HL-60 (cell line): ENCODE results near the gene DCAF8L2.

Experiments
- DNase-seq, 2 experiments: peaks; one replicate each; pipeline ENCODE4 v3.0.0-alpha.2; 2010 to 2020; ENCODE audit warnings: low read depth in 1 of 2, low spot score in 1 of 2
- H3K27ac ChIP-seq: fragments of 250-450 bp; sonication (Bioruptor Pico); replicated peaks from 2 replicates; pipeline ENCODE4 v1.5.1; 2020; ENCODE audit warnings: mild to moderate bottlenecking, moderate library complexity
- H3K27me3 ChIP-seq: fragments of 250-450 bp; sonication (Bioruptor Pico); 2 replicates; pipeline ENCODE4 v1.5.1; 2021; ENCODE audit warnings: mild to moderate bottlenecking, moderate library complexity; ENCODE audit not compliant: insufficient read depth, poor library complexity, severe bottlenecking
- H3K4me3 ChIP-seq: replicated peaks from 2 replicates; pipeline ENCODE4 v1.5.1; 2011; ENCODE audit warnings: mild to moderate bottlenecking, control low read depth, low read length; ENCODE audit not compliant: insufficient read depth
- CTCF ChIP-seq: IDR thresholded peaks from one replicate; pipeline ENCODE4 v1.5.1; 2011; ENCODE audit warnings: low read length, control low read depth, inconsistent platforms; ENCODE audit not compliant: insufficient read depth
- GABPA ChIP-seq: IDR thresholded peaks from 2 replicates; pipeline ENCODE4 v1.6.1; 2012; ENCODE audit warnings: low read depth
- POLR2AphosphoS5 ChIP-seq: IDR thresholded peaks from 2 replicates; pipeline ENCODE4 v1.6.1; 2012; ENCODE audit warnings: low read depth
- REST ChIP-seq: IDR thresholded peaks from 2 replicates; pipeline ENCODE4 v1.6.1; 2012; ENCODE audit warnings: low read depth; ENCODE audit not compliant: insufficient replicate concordance
- SPI1 ChIP-seq: IDR thresholded peaks from 2 replicates; pipeline ENCODE4 v1.6.1; 2012; ENCODE audit warnings: low read depth, mild to moderate bottlenecking, borderline replicate concordance

The DCAF8L2 gene

GRCh38 chrX:27555514-27555913, 34.6 kb upstream of the DCAF8L2 start:
- no peaks in the 10 kb centered on the region for H3K27me3 ChIP-seq
- H3K4me3 ChIP-seq = no peak overlapping the region
- DNase-seq = no peak
- no peak overlapping the region for H3K27ac ChIP-seq
- TF ChIP-seq CTCF = no peak

GRCh38 chrX:27565992-27566391, 24.2 kb upstream of the DCAF8L2 start:
- H3K27ac ChIP-seq = no peak overlapping the region
- TF ChIP-seq SPI1 (no peak), GABPA (no peak), REST (no peak), CTCF (no peak), POLR2AphosphoS5 (no peak)
- no peaks in the 10 kb centered on the region for H3K27me3 ChIP-seq
- no peak overlapping the region for H3K4me3 ChIP-seq
- no peak for DNase-seq

GRCh38 chrX:27571164-27571563, 19.0 kb upstream of the DCAF8L2 start:
- Histone ChIP-seq H3K27ac (no peak overlapping the region), H3K27me3 (no peaks in the 10 kb centered on the region), H3K4me3 (no peak overlapping the region)
- TF ChIP-seq CTCF = no peak
- TF ChIP-seq POLR2AphosphoS5 = no peak
- no peak for TF ChIP-seq GABPA
- TF ChIP-seq REST = no peak
- TF ChIP-seq SPI1 = no peak
- DNase-seq = no peak

GRCh38 chrX:27575565-27575964, 14.6 kb upstream of the DCAF8L2 start:
- DNase-seq = no peak
- Histone ChIP-seq H3K4me3 (no peak overlapping the region), H3K27ac (no peak overlapping the region), H3K27me3 (no peaks in the 10 kb centered on the region)
- no peak for TF ChIP-seq REST
- TF ChIP-seq CTCF = no peak
- no peak for TF ChIP-seq POLR2AphosphoS5
- no peak for TF ChIP-seq GABPA
- TF ChIP-seq SPI1 = no peak
